Endometrial microvascular endothelial cells (primary cell): ENCODE data around the gene VASH1. TPM values are rescaled to one million over a fixed set of nuclear protein-coding genes. Genes with fewer than 3 reads are reported as not detected.

Experiments used
- in situ Hi-C: cut with HindIII; loops from 2 replicates; pipeline ENCODE4 v1.10.0; 2017; ENCODE audit warnings: low sequenced_read_pairs, low pct_unique_long_range_greater_than_20kb; ENCODE audit errors: inconsistent ontology term
- total RNA-seq: library from RNA; depleted of rRNA; stranded (reverse); fragments of >200 nt; gene quantifications from one replicate; pipeline ENCODE4 v1.2.3, GENCODE V29; 2015; ENCODE audit errors: inconsistent ontology term

The VASH1 gene
- total RNA-seq, 1 donor from 2014 or later, result 8.9 TPM

- in situ Hi-C loops, result no loop called here
Measured at GRCh38 chr14:76736514-76736913, 24.8 kb upstream of the VASH1 start.

- in situ Hi-C loops, result no loop called here
Measured at GRCh38 chr14:76741074-76741473, 20.2 kb upstream of the VASH1 start.

DNA sequence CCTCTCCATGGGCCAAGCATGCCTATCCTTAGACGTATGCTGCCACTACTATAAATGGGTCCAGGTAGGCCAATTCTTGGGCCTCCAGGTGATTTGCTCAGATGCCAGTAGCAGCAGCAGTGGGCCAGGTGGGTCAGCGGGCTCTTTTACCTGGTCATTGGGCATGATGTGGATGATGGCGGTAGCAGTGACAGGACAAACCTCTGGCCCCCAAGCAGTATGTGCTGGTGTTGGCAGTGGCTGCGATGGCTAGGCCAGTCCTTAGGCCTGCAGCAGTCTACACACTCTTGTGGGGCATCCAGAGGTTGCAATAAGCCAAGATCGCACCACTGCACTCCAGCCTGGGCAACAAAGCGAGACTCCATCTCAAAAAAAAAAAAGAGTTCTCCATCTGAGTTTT, 19.1 kb upstream of the VASH1 start:
- in situ Hi-C loops, result no loop called here

DNA sequence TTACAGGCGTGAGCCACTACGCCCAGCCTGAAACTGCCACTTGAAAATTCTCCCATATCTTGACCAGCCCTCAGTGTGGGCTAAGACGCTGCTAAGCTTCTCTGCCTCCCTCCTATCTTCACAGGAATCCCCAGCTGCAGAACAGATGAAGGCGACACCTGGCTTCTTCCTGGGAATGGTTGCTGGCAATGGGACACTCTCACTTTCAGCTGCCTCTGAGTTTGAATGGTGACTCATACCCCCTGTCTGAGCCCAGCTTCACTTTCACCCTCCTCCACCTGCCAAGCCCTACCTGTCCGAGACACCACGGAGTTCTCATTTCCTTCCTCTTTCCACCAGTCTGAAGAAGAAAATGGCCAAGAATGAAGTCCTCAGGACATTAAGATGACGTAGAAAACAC, 18.3 kb upstream of the VASH1 start:
- in situ Hi-C loops, result no loop called here

DNA sequence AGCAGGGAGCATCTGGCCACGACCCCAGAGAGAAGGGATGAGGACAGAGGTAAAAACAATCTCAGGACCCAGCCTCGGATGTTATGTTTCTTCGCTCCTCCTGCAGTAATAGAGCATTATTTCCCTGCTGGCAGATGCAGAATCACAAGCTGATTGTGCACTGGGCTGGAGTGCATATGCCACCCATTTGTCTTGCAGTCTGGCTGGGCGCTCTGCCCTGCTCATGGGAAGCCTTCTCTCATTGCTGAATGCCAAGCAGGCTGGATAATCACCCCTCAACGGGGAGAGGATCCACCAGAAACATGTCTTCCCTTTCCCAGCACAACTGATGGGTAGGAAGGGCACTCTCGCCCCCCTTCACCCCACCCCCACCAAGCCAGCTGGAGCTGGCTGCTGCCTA, 8.5 kb upstream of the VASH1 start:
- in situ Hi-C loops, result no loop called here

- in situ Hi-C loops, result no loop called here
Measured at GRCh38 chr14:76753541-76754198, 7.6 kb upstream of the VASH1 start.

DNA sequence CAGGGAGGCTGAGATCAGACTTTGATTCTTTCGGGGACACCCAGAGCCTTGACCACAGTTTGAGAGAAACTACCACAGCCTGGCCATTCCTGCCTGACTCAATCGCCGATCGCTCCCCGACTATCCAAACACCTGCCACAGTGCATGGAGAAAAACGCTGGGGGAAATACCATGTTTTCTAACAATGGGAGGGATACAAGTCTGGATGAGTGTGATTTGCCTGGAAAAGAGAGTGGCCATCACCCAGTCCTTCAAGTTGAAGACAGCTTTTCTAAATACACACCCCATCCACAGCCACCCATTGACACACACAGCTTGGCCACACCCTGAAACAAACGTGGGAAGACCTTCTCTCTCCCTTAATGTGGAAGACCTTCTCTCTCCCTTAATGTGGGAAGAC, 6.7 kb upstream of the VASH1 start:
- in situ Hi-C loops, result no loop called here

- in situ Hi-C loops, result no loop called here
Measured at GRCh38 chr14:76755610-76756370, 5.5 kb upstream of the VASH1 start.

GRCh38 chr14:76756371-76756750, 4.9 kb upstream of the VASH1 start:
- in situ Hi-C loops, result no loop called here

DNA sequence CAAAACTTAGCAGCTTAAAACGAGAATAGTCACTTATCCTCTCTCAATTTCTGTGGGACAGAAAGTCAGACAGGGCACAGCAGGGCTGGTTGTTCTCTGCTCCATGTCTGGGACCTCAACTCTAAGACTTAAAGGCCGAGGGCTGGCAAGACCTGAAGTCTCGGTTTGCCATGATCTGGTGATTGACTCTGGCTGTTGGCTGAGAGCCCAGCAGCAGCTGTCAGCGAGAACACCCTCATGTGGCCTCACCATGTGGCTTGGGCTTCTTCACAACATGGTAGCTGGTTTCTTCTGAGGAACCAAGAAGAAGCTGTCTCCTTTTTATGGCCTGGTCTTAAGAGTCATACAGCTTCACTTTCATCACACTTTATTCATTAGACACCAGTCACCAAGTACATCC, 1.7 kb upstream of the VASH1 start:
- in situ Hi-C loops, result no loop called here

DNA sequence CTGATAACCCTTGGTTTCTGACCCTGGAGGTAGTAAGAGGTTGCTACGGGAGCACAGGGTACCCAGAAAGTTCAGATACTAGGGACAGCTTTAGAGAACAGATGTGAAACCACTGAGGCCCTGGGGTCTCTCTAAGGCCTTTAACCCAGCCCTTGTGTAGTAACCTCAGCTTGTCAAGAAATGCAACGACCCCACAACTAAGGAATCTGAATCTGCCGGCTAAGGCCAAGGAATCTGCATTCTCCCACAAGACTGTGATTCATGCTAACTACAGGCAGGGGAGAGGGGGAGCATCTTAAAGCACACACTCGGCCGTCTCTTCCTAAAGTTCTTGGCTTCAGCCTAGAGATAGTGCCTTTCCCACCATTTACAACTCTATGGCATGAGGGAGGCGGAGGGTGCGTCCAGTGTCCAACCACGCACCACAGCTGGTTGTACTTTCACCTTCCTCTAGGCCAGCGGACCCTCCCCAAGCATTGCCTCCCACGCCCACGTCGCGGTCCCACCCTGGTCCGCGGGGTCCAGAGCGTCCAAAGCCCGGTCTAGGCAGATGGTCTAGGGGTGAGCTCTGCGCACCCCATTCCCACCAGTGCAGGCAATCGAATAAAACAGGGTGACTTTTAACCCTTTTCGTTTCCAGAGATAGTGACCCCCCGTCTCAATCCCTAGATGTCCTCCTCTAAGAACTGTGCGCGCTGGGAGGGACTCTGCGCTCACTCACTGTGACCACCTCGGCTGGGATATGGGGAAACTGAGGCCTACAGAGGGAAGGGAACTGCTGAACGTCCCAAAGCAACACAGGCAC, 735 bp upstream of the VASH1 start:
- in situ Hi-C loops, result no loop called here

GRCh38 chr14:76761960-76762410, 717 bp downstream of the VASH1 start:
- in situ Hi-C loops, result no loop called here

DNA sequence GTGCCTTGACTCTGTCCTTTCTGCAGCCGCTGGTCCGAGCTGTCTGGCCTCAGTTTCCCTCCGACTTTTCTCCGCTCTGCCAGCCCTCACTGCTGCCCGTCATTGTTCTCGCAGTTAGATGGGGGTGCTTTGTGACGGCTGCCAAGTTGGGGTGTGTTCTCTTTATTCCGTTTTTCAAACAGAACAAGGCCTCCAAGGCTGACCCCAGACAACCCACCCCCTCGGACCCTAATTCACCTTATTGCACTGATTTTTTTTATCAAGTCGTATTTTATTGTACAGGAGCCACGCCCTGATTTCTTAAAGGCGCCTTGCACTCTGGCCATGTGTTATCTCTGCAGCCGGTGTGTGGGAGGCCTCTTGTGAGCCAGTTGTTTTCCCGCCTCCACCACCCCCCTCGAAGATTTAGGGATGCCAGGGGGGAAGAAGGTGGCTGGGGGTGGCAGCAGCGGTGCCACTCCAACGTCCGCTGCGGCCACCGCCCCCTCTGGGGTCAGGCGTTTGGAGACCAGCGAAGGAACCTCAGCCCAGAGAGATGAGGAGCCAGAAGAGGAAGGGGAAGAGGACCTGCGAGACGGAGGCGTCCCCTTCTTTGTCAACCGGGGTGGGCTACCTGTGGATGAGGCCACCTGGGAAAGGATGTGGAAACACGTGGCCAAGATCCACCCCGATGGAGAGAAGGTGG, 1.3 kb downstream of the VASH1 start:
- in situ Hi-C loops, result no loop called here

GRCh38 chr14:76763096-76764041, 2.1 kb downstream of the VASH1 start:
- in situ Hi-C loops, result no loop called here

- in situ Hi-C loops, result no loop called here
Measured at GRCh38 chr14:76765461-76765931, 4.2 kb downstream of the VASH1 start.

- in situ Hi-C loops, result no loop called here
Measured at GRCh38 chr14:76767681-76768656, 6.7 kb downstream of the VASH1 start.
